ENCODE results near the gene SAXO2.

DNA sequence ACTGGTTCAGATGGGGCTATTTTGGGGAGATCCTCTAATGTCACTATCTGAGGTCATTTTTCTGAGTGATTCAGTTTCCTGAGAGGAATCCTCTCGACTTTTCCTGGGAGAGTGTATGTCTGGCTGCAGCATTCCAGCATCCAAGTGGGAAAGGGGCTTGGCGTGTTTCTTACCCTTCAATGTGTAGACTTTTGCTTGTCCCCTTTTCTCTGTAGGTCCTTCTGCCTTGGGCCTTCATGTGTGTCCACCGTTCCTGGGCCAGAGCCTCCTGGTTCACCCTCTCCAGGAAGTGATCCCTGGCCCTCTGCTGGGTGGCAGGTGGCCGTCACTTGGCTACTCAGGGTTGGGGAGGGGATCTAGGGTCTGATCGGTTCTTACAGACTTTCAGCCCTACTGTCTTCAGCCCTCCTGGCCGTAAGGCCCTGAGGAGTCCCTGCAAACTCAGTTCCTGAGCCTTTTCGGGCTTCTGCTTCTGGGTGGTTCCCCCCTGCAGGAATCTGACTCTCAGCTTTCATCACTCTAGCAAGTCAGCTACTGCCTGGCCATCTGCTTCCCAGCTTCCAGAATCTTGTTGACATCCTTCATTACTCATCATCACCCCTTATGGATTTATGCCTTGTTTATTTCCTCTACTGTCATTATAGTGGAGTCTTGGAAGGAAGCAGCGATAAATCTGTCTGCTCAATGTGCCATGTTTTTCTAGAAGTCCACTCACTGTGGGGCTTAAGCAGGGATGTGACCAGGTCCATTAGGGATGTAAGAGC, 50.1 kb downstream of the SAXO2 start:
- TF ChIP-seq, protein P1, sequence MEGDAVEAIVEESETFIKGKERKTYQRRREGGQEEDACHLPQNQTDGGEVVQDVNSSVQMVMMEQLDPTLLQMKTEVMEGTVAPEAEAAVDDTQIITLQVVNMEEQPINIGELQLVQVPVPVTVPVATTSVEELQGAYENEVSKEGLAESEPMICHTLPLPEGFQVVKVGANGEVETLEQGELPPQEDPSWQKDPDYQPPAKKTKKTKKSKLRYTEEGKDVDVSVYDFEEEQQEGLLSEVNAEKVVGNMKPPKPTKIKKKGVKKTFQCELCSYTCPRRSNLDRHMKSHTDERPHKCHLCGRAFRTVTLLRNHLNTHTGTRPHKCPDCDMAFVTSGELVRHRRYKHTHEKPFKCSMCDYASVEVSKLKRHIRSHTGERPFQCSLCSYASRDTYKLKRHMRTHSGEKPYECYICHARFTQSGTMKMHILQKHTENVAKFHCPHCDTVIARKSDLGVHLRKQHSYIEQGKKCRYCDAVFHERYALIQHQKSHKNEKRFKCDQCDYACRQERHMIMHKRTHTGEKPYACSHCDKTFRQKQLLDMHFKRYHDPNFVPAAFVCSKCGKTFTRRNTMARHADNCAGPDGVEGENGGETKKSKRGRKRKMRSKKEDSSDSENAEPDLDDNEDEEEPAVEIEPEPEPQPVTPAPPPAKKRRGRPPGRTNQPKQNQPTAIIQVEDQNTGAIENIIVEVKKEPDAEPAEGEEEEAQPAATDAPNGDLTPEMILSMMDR (optimal IDR thresholded peaks at IDR 0.05 in 1 of 3, IDR thresholded peaks at IDR 0.05 in 1 of 3, conservative IDR thresholded peaks at IDR 0.05 in 1 of 3; ENCODE audit: extremely low read depth in 1 of 3, insufficient read depth in 2 of 3, low read length in 3 of 3), result no peak
- TF ChIP-seq EZH2 (IDR thresholded peaks at IDR 0.05; ENCODE audit: low read length), result no peak
